Keratinocyte (primary cell): Measurements from ENCODE around the gene SH3BP1. TPM values are rescaled to one million over a fixed set of nuclear protein-coding genes. Genes with fewer than 3 reads are reported as not detected.

Experiments
- DNase-seq: peaks from one replicate; pipeline ENCODE4 v3.0.0-alpha.2; 2011; ENCODE audit warnings: low read depth, missing footprints, low spot score
- FAIRE-seq: peaks from 2 replicates; lab custom pipeline; 2011; peaks lifted over from hg19 to GRCh38; lab: Jason Lieb, UNC
- H2AFZ ChIP-seq: 2 replicates; pipeline ENCODE4 v1.6.0; 2012; ENCODE audit warnings: low read length, control low read depth, inconsistent platforms; ENCODE audit not compliant: control insufficient read depth
- H3K27ac ChIP-seq: 2 replicates; pipeline ENCODE4 v1.5.1; 2011; ENCODE audit warnings: low read length; ENCODE audit not compliant: control insufficient read depth, insufficient read depth
- H3K27me3 ChIP-seq: 3 replicates; pipeline ENCODE4 v1.6.0; 2011; ENCODE audit warnings: low read length; ENCODE audit not compliant: control insufficient read depth, insufficient read depth; ENCODE audit errors: extremely low read depth
- H3K36me3 ChIP-seq, 2 experiments: 2 replicates in 1 of 2; 3 replicates in 1 of 2; pipeline ENCODE4 v1.5.1; 2011; ENCODE audit warnings: low read length in 2 of 2, mild to moderate bottlenecking in 1 of 2; ENCODE audit not compliant: control insufficient read depth in 2 of 2, insufficient read depth in 2 of 2; ENCODE audit errors: extremely low read depth in 1 of 2
- H3K4me1 ChIP-seq: 3 replicates; pipeline ENCODE4 v1.5.1; 2011; ENCODE audit warnings: low read length; ENCODE audit not compliant: control insufficient read depth, insufficient read depth; ENCODE audit errors: extremely low read depth
- H3K4me2 ChIP-seq: 3 replicates; pipeline ENCODE4 v1.6.0; 2011; ENCODE audit warnings: low read depth, low read length; ENCODE audit not compliant: control insufficient read depth, insufficient read depth; ENCODE audit errors: extremely low read depth
- H3K4me3 ChIP-seq, 3 experiments: fragments of 200-600 bp in 1 of 3; sonication (generic) in 1 of 3; 2 replicates in 2 of 3; 3 replicates in 1 of 3; pipeline ENCODE4 v1.5.1; 2011 to 2016; ENCODE audit warnings: low read length in 3 of 3, mild to moderate bottlenecking in 3 of 3, control low read depth in 2 of 3, inconsistent platforms in 1 of 3, low read depth in 1 of 3, mixed read lengths in 1 of 3, mixed run types in 1 of 3, moderate library complexity in 1 of 3; ENCODE audit not compliant: control insufficient read depth in 2 of 3, insufficient read depth in 2 of 3; ENCODE audit errors: extremely low read depth in 1 of 3
- H3K79me2 ChIP-seq: 2 replicates; pipeline ENCODE4 v1.6.0; 2012; ENCODE audit warnings: low read length; ENCODE audit not compliant: control insufficient read depth, insufficient read depth
- H3K9ac ChIP-seq: 3 replicates; pipeline ENCODE4 v1.6.0; 2011; ENCODE audit warnings: low read length; ENCODE audit not compliant: control insufficient read depth, insufficient read depth; ENCODE audit errors: extremely low read depth
- H3K9me1 ChIP-seq: 3 replicates; pipeline ENCODE4 v1.6.0; 2011; ENCODE audit warnings: low read length; ENCODE audit not compliant: control insufficient read depth, insufficient read depth; ENCODE audit errors: extremely low read depth
- H3K9me3 ChIP-seq: 2 replicates; pipeline ENCODE4 v1.5.1; 2012; ENCODE audit warnings: low read depth, low read length; ENCODE audit not compliant: control insufficient read depth
- H4K20me1 ChIP-seq: 3 replicates; pipeline ENCODE4 v1.6.0; 2011; ENCODE audit warnings: low read length; ENCODE audit not compliant: control insufficient read depth, insufficient read depth; ENCODE audit errors: extremely low read depth
- EZH2 ChIP-seq: IDR thresholded peaks from one replicate; pipeline ENCODE4 v1.6.1; 2012; ENCODE audit warnings: inconsistent platforms, mild to moderate bottlenecking, low read length, moderate library complexity
- dilution Hi-C: fragments of 300-500 bp; cut with MboI; formaldehyde crosslinking; loops from one replicate; pipeline ENCODE4 v1.7.0; 2020; ENCODE audit warnings: low sequenced_read_pairs; ENCODE audit not compliant: extremely low pct_ligation_motif_present
- polyA plus RNA-seq, 5 experiments: library from polyadenylated mRNA; depleted of rRNA in 3 of 5; stranded (reverse) in 3 of 5; stranded (forward) in 1 of 5; unstranded in 1 of 5; fragments of >200 nt; gene quantifications; 1 replicate in 1 of 5; 2 replicates in 3 of 5; 3 replicates in 1 of 5; pipeline versions ENCODE4 v1.2.1 to v1.2.3, GENCODE V29; 2011 to 2012; ENCODE audit warnings: missing spikeins in 2 of 5, low read depth in 1 of 5, low replicate concordance in 1 of 5
- TF ChIP-seq, protein P1 (sequence below), 3 experiments: IDR thresholded peaks in 1 of 3; conservative IDR thresholded peaks in 1 of 3; optimal IDR thresholded peaks in 1 of 3; 2 replicates in 2 of 3; 3 replicates in 1 of 3; pipeline versions ENCODE3 to v1.5.1; 2011; ENCODE audit warnings: low read length in 3 of 3, mild to moderate bottlenecking in 3 of 3, moderate library complexity in 2 of 3, control low read depth in 1 of 3, inconsistent platforms in 1 of 3; ENCODE audit not compliant: insufficient read depth in 2 of 3; ENCODE audit errors: extremely low read depth in 1 of 3

The SH3BP1 gene
- polyA plus RNA-seq, 1 donor (not counting 4 experiments of a cell fraction or from before 2014, with no cell fraction given): 27.2 TPM

DNA sequence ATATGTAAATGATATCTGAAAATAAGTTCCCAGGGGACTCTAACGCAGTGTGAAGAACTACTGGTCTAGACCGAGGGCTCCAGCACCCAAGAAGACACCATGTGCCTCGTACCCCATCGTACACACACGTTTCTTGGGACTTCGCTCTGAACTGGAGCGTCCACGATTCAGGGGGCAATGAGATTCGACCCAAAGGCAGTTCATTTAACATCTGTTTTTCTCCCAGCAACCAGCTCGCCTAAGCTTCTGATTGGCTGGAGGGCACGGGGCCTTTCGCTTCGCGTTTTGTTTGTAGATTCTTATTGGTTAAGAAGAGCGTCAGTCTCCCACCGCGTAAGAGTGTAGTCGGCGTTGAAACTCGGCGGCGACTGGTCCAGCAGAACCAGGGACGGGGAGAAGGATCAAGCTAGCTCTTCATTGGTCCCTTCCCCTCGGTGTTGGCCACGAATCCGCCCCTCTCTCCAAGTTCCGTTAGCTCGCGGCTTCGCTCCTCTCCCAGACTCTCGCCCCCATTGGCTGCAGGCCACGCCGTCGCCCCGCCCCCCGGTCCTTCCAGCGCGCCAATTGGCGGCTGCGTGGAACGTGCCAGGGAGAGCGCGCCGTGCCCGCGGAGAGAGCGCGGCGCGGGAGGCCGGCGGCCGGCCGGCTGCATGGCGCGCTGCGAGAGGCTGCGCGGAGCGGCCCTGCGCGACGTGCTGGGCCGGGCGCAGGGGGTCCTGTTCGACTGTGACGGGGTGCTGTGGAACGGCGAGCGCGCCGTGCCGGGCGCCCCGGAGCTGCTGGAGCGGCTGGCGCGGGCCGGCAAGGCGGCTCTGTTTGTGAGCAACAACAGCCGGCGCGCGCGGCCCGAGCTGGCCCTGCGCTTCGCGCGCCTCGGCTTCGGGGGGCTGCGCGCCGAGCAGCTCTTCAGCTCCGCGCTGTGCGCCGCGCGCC lies 18.9 kb downstream of the SH3BP1 start, which contains the start of gene PDXP:
TSS of gene PDXP (plus strand) at position 591 of the 933 bp plus-strand sequence. CDS start at position 651, 60 bp downstream.
- Histone ChIP-seq H3K9me3 (no peaks in the 10 kb centered on the region), H3K4me3 (peak within 1 kb of the TSS; percentile 60 to 78 (median 65)), H3K4me1 (peaks cover 20% of the 10 kb centered on the region), H3K9me1 (no peaks in the 10 kb centered on the region), H4K20me1 (peaks cover 6% of the 10 kb centered on the region), H3K79me2 (peaks cover 21% of the 10 kb centered on the region), H2AFZ (peak within 1 kb of the TSS; percentile 90), H3K27ac (peak within 1 kb of the TSS; percentile 60), H3K36me3 (peaks cover 0 to 7% of the 10 kb centered on the region in 2 experiments), H3K27me3 (no peaks in the 10 kb centered on the region), H3K9ac (peak within 1 kb of the TSS; percentile 57), H3K4me2 (peak within 1 kb of the TSS; percentile 98)
- dilution Hi-C loops: no loop called here
- FAIRE-seq (peak; percentile 88), DNase-seq (peak; percentile 98)
- TF ChIP-seq EZH2: no peak
- TF ChIP-seq, protein P1, sequence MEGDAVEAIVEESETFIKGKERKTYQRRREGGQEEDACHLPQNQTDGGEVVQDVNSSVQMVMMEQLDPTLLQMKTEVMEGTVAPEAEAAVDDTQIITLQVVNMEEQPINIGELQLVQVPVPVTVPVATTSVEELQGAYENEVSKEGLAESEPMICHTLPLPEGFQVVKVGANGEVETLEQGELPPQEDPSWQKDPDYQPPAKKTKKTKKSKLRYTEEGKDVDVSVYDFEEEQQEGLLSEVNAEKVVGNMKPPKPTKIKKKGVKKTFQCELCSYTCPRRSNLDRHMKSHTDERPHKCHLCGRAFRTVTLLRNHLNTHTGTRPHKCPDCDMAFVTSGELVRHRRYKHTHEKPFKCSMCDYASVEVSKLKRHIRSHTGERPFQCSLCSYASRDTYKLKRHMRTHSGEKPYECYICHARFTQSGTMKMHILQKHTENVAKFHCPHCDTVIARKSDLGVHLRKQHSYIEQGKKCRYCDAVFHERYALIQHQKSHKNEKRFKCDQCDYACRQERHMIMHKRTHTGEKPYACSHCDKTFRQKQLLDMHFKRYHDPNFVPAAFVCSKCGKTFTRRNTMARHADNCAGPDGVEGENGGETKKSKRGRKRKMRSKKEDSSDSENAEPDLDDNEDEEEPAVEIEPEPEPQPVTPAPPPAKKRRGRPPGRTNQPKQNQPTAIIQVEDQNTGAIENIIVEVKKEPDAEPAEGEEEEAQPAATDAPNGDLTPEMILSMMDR (optimal IDR thresholded peaks at IDR 0.05 in 1 of 3, IDR thresholded peaks at IDR 0.05 in 1 of 3, conservative IDR thresholded peaks at IDR 0.05 in 1 of 3; ENCODE audit: extremely low read depth in 1 of 3, insufficient read depth in 2 of 3, low read length in 3 of 3): no peak

GRCh38 chr22:37659066-37659896 lies 19.8 kb downstream of the SH3BP1 start:
- dilution Hi-C loops: no loop called here
- peaks cover 20% of the 10 kb centered on the region for H3K4me1 ChIP-seq
- peak overlapping the region; percentile 98 for H3K4me2 ChIP-seq
- H3K79me2 ChIP-seq: peaks cover 23% of the 10 kb centered on the region
- no peak for DNase-seq
- peak overlapping the region; percentile 50 for H3K9ac ChIP-seq
- H2AFZ ChIP-seq: peak overlapping the region; percentile 37
- H4K20me1 ChIP-seq: peaks cover 6% of the 10 kb centered on the region
- no peaks in the 10 kb centered on the region for H3K9me1 ChIP-seq
- no peak for TF ChIP-seq EZH2
- TF ChIP-seq, protein P1 (optimal IDR thresholded peaks at IDR 0.05 in 1 of 3, IDR thresholded peaks at IDR 0.05 in 1 of 3, conservative IDR thresholded peaks at IDR 0.05 in 1 of 3; ENCODE audit: extremely low read depth in 1 of 3, insufficient read depth in 2 of 3, low read length in 3 of 3): no peak
- no peaks in the 10 kb centered on the region for H3K27me3 ChIP-seq
- H3K27ac ChIP-seq: no peak overlapping the region
- no peak for FAIRE-seq
- H3K36me3 ChIP-seq: peaks cover 0 to 2% of the 10 kb centered on the region in 2 experiments
- H3K4me3 ChIP-seq: peak overlapping the region; percentile 60 to 78 (median 65)
- H3K9me3 ChIP-seq: no peaks in the 10 kb centered on the region
